Measurements from ENCODE around the gene MCTP1. TPM values are rescaled to one million over a fixed set of nuclear protein-coding genes. Genes with fewer than 3 reads are reported as not detected.

Gene MCTP1
- total RNA-seq, 1 donor from 2014 or later: 12.8 TPM

DNA sequence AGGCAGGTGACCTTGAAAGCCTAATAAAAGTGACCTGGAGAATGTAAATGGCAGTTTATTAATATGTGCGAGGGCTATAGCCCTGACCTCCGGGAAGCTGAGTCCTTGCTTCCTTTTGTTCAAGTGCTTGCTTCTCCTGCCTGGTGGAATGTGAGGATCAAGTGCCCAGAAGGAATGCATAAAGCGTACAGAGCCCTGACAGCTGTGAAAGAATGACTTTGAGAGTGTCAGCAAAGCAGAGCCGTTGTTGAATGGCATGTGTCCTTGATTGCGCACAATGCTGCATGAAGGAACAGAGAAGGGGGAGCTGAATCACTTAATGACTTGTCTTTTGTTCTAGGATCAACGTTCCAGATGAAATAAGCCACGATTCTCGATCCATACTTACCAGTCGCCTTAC, 533.4 kb downstream of the MCTP1 start:
- Histone ChIP-seq H3K4me1 (no peaks in the 10 kb centered on the region), H3K4me3 (no peak overlapping the region), H3K9me3 (no peaks in the 10 kb centered on the region), H3K36me3 (no peaks in the 10 kb centered on the region), H3K27ac (no peak overlapping the region), H3K27me3 (no peaks in the 10 kb centered on the region)
- DNase-seq (ENCODE audit: extremely low spot score in 2 of 2): no peak
- TF ChIP-seq POLR2A (IDR thresholded peaks at IDR 0.05) (no peak), POLR2AphosphoS5 (IDR thresholded peaks at IDR 0.05; ENCODE audit: insufficient read depth in 1 of 2, low read depth in 1 of 2) (no peak)
- TF ChIP-seq, protein P1, sequence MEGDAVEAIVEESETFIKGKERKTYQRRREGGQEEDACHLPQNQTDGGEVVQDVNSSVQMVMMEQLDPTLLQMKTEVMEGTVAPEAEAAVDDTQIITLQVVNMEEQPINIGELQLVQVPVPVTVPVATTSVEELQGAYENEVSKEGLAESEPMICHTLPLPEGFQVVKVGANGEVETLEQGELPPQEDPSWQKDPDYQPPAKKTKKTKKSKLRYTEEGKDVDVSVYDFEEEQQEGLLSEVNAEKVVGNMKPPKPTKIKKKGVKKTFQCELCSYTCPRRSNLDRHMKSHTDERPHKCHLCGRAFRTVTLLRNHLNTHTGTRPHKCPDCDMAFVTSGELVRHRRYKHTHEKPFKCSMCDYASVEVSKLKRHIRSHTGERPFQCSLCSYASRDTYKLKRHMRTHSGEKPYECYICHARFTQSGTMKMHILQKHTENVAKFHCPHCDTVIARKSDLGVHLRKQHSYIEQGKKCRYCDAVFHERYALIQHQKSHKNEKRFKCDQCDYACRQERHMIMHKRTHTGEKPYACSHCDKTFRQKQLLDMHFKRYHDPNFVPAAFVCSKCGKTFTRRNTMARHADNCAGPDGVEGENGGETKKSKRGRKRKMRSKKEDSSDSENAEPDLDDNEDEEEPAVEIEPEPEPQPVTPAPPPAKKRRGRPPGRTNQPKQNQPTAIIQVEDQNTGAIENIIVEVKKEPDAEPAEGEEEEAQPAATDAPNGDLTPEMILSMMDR (IDR thresholded peaks at IDR 0.05): no peak
- intact Hi-C loops (cut with DNase I): no loop called here

DNA sequence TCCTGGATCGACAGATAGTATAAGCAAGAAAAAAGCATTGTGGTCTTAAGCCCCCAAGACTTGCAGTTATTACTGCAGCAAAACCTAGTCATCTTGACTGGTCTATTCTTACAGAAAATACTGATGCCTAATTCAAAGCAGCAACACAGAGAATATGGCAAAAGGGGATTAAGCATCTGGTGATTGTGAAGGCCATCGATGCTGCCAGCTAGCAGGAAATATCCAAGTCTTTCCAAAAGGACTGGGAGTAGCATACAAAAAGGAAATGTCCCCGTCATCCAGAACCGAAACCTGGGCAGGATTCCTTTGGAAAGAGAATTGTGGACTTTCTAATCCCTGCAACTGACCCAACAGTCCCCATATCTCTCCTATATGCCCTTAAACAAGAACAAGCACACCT, 534.2 kb downstream of the MCTP1 start:
- intact Hi-C loops (cut with DNase I): no loop called here
- H3K4me1 ChIP-seq: no peaks in the 10 kb centered on the region
- H3K36me3 ChIP-seq: no peaks in the 10 kb centered on the region
- TF ChIP-seq, protein P1 (IDR thresholded peaks at IDR 0.05): no peak
- TF ChIP-seq POLR2AphosphoS5 (IDR thresholded peaks at IDR 0.05; ENCODE audit: insufficient read depth in 1 of 2, low read depth in 1 of 2) (no peak), POLR2A (IDR thresholded peaks at IDR 0.05) (no peak)
- H3K9me3 ChIP-seq: no peaks in the 10 kb centered on the region
- no peak overlapping the region for H3K27ac ChIP-seq
- DNase-seq (ENCODE audit: extremely low spot score in 2 of 2): no peak
- H3K4me3 ChIP-seq: no peak overlapping the region
- no peaks in the 10 kb centered on the region for H3K27me3 ChIP-seq

DNA sequence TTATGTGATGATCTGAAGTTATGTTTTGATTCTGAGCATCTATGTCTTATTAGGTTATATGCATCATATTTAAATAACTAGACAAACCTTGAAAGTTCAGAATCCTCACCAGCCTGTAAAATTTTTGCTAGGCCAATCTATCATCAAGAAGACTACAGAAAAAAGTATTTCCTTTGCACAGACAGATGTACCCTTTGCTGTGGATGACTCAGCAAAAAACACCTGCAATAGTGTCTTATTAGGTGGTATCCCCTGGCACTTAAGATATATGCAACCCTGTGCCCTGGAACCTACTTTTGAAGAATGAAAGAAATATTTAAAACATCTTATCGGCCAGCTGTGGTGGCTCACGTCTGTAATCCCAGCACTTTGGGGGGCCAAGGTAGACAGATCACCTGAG, 535.9 kb downstream of the MCTP1 start:
- TF ChIP-seq POLR2A (IDR thresholded peaks at IDR 0.05) (no peak), POLR2AphosphoS5 (IDR thresholded peaks at IDR 0.05; ENCODE audit: insufficient read depth in 1 of 2, low read depth in 1 of 2) (no peak)
- TF ChIP-seq, protein P1 (IDR thresholded peaks at IDR 0.05): no peak
- Histone ChIP-seq H3K36me3 (no peaks in the 10 kb centered on the region), H3K4me1 (no peaks in the 10 kb centered on the region), H3K27me3 (no peaks in the 10 kb centered on the region), H3K9me3 (no peaks in the 10 kb centered on the region), H3K4me3 (no peak overlapping the region), H3K27ac (no peak overlapping the region)
- intact Hi-C loops (cut with DNase I): no loop called here
- DNase-seq (ENCODE audit: extremely low spot score in 2 of 2): no peak

DNA sequence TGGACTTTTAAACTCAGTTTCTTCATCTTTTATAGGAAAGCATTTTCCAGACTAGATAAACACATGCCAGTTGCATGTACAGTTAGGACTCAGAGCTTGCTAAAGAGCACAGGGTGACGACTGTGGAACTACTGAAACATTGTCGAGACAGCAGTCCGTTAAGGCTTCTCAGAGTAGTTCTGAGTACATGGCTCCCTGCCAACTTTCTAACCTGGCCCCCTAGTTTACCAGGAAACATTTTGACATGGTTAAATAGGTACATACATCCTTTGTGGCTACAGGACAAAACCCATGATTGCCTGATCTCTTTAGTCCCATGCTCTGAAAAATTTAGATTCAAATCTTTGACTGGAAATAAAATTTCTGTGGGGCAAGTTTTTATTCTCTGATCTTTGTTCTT, 536.7 kb downstream of the MCTP1 start:
- intact Hi-C loops (cut with DNase I): no loop called here
- Histone ChIP-seq H3K27me3 (no peaks in the 10 kb centered on the region), H3K36me3 (no peaks in the 10 kb centered on the region), H3K27ac (no peak overlapping the region), H3K4me1 (no peaks in the 10 kb centered on the region), H3K9me3 (no peaks in the 10 kb centered on the region), H3K4me3 (no peak overlapping the region)
- TF ChIP-seq POLR2A (IDR thresholded peaks at IDR 0.05) (no peak), POLR2AphosphoS5 (IDR thresholded peaks at IDR 0.05; ENCODE audit: insufficient read depth in 1 of 2, low read depth in 1 of 2) (no peak)
- TF ChIP-seq, protein P1 (IDR thresholded peaks at IDR 0.05): no peak
- DNase-seq (ENCODE audit: extremely low spot score in 2 of 2): no peak

DNA sequence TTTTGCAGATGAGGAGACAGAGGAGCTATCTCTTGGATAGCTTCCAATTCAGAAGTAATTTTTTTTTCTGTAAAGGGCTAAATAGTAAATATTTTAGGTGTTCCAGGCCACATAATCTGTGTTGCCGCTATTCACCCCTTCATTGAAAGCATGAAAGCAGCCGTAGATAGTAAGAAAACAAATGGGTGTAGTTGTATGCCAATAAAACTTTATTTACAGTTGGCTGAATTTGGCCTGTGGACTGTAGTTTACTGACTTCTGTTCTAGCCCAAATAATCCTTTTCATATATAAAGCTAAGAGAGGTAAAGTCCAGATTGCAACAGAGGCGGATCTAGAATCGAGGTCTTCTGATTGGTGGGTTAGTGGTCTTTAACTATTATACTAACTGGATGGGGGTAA, 537.5 kb downstream of the MCTP1 start:
- Histone ChIP-seq H3K9me3 (no peaks in the 10 kb centered on the region), H3K27me3 (no peaks in the 10 kb centered on the region), H3K27ac (no peak overlapping the region), H3K4me3 (no peak overlapping the region), H3K36me3 (no peaks in the 10 kb centered on the region), H3K4me1 (no peaks in the 10 kb centered on the region)
- DNase-seq (ENCODE audit: extremely low spot score in 2 of 2): no peak
- intact Hi-C loops (cut with DNase I): no loop called here
- TF ChIP-seq, protein P1 (IDR thresholded peaks at IDR 0.05): no peak
- TF ChIP-seq POLR2A (IDR thresholded peaks at IDR 0.05): no peak
- TF ChIP-seq POLR2AphosphoS5 (IDR thresholded peaks at IDR 0.05; ENCODE audit: insufficient read depth in 1 of 2, low read depth in 1 of 2): no peak

All from vagina (tissue), 2 donors.